22Rv1 (cell line): ENCODE results near the gene TRIB2.

Experiments used
- H3K27ac ChIP-seq: fragments of 450-650 bp; 2 replicates; pipeline ENCODE4 v1.5.1; 2017
- ZFX ChIP-seq: fragments of 450-650 bp; IDR thresholded peaks from 2 replicates; pipeline ENCODE4 v1.6.1; 2017; ENCODE audit warnings: antibody characterized with exemption, borderline replicate concordance
- TF ChIP-seq, protein P1 (sequence below): fragments of 450-650 bp; IDR thresholded peaks from 2 replicates; pipeline ENCODE4 v1.5.1; 2017; ENCODE audit warnings: mild to moderate bottlenecking

TRIB2 gene

GRCh38 chr2:12716282-12717190 lies at the start of gene TRIB2:
TRIB2 (plus strand) TSS chr2:12716936; CDS start chr2:12718308, 1,372 bp downstream.
- H3K27ac ChIP-seq: no peak within 1 kb of the TSS
- TF ChIP-seq ZFX: no peak
- TF ChIP-seq, protein P1, sequence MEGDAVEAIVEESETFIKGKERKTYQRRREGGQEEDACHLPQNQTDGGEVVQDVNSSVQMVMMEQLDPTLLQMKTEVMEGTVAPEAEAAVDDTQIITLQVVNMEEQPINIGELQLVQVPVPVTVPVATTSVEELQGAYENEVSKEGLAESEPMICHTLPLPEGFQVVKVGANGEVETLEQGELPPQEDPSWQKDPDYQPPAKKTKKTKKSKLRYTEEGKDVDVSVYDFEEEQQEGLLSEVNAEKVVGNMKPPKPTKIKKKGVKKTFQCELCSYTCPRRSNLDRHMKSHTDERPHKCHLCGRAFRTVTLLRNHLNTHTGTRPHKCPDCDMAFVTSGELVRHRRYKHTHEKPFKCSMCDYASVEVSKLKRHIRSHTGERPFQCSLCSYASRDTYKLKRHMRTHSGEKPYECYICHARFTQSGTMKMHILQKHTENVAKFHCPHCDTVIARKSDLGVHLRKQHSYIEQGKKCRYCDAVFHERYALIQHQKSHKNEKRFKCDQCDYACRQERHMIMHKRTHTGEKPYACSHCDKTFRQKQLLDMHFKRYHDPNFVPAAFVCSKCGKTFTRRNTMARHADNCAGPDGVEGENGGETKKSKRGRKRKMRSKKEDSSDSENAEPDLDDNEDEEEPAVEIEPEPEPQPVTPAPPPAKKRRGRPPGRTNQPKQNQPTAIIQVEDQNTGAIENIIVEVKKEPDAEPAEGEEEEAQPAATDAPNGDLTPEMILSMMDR: peak; percentile 24; the same call in 1 of the 2 replicates

DNA sequence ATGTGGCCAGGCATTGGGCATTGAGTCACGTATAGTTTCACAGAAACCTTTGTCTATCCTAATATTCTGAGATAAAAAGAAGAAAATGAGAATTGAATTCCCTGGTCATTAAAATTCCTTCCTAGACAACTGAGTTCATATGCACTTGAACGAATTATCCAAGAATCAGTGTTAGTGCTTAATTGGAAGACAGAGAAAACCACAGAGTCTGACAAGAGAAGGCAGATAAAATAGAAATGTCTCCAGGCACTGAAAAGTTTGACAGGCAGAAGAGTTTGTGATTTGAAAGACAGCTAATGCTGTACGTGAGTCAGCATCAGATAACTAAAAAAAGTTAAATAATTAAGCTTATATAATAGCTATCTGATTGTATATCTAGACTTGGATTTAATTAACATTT lies 47.7 kb upstream of the TRIB2 start:
- TF ChIP-seq, protein P1: no peak
- no peak for TF ChIP-seq ZFX
- no peak overlapping the region for H3K27ac ChIP-seq

- H3K27ac ChIP-seq: no peak overlapping the region
- no peak for TF ChIP-seq ZFX
- TF ChIP-seq, protein P1: no peak
Observed at GRCh38 chr2:12672711-12673315, 43.9 kb upstream of the TRIB2 start.

DNA sequence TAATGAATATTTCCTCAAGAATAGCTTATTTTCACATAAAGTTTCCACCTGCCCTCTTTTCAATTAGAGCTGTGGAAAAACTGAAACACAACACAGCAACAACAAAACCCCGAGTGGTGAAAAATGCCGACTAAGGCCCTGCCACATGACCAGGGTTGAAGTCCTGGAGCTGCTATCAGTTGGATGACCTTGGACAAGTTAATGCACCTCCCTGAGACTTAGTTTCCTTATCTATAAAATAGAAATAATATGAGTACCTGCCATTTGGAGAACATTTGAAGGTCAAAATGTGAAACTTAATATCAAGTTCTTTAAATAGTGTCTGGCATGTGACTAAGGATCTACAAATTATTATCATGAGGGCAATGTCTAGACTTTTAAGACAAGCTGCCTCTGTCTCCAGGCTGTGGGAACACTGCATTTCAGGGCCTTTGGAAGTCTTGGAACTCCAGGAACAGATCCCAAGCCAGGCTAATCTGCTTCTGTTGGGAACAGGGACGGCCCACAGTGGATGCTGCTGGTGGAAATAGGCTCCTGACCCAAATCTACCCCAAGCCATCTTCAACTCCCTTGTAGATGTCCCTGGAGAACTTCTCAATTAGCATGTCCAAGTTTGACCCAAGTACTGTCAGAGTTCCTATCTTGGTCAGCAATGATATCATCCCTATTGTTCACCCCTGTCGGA lies 42.0 kb upstream of the TRIB2 start:
- H3K27ac ChIP-seq: no peak overlapping the region
- TF ChIP-seq, protein P1: no peak
- TF ChIP-seq ZFX: no peak

- H3K27ac ChIP-seq: no peak overlapping the region
- no peak for TF ChIP-seq ZFX
- TF ChIP-seq, protein P1: no peak
Observed at GRCh38 chr2:12675352-12675795, 41.4 kb upstream of the TRIB2 start.

GRCh38 chr2:12675801-12676200 lies 40.9 kb upstream of the TRIB2 start:
- no peak overlapping the region for H3K27ac ChIP-seq
- TF ChIP-seq, protein P1: no peak
- TF ChIP-seq ZFX: no peak
